Body of pancreas (tissue), 4 donors: ENCODE results near the gene HTT. TPM values are rescaled to one million over a fixed set of nuclear protein-coding genes. Genes with fewer than 3 reads are reported as not detected.

Source experiments
- ATAC-seq: fragments of 150-250 bp; one replicate; pipeline ENCODE4 v1.9.1; 2016
- DNase-seq, 4 donors: peaks; one replicate each; pipeline ENCODE4 v3.0.0-alpha.2; 2019
- H3K27ac ChIP-seq, 4 donors: fragments of 200-600 bp; sonication (generic); 1 replicate in 3 of 4; 2 replicates in 1 of 4; pipeline versions ENCODE4 v1.5.1 to v1.6.1; 2016 to 2019; ENCODE audit warnings: mild to moderate bottlenecking in 1 of 4, mixed read lengths in 1 of 4, moderate library complexity in 1 of 4
- H3K27me3 ChIP-seq, 2 donors: fragments of 200-600 bp; sonication (generic); one replicate each; pipeline ENCODE4 v1.6.0; 2016; ENCODE audit warnings: mild to moderate bottlenecking in 1 of 2
- H3K36me3 ChIP-seq, 2 donors: fragments of 200-600 bp; sonication (generic); replicated peaks in 1 of 2; 2 replicates each; pipeline ENCODE4 v1.5.1; 2016; ENCODE audit warnings: low read depth in 2 of 2; ENCODE audit not compliant: insufficient read depth in 1 of 2
- H3K4me1 ChIP-seq: fragments of 200-600 bp; sonication (generic); one replicate; pipeline ENCODE4 v1.6.0; 2016
- H3K4me3 ChIP-seq, 2 donors: fragments of 200-600 bp; sonication (generic); 1 replicate in 1 of 2; 2 replicates in 1 of 2; pipeline ENCODE4 v1.5.1; 2016 to 2019
- H3K9me3 ChIP-seq, 3 donors: fragments of 200-600 bp; sonication (generic); 1 replicate in 2 of 3; 2 replicates in 1 of 3; pipeline ENCODE4 v1.5.1; 2016
- CTCF ChIP-seq, 7 experiments: fragments of 450-650 bp in 4 of 7; fragments of 200-600 bp in 3 of 7; sonication (generic) in 3 of 7; IDR thresholded peaks; one replicate each; pipeline ENCODE4 v1.5.1; 2016 to 2019; ENCODE audit warnings: antibody characterized with exemption in 7 of 7
- POLR2A ChIP-seq, 3 donors: fragments of 450-650 bp; IDR thresholded peaks; one replicate each; pipeline ENCODE4 v1.6.1; 2016; ENCODE audit warnings: antibody characterized with exemption in 3 of 3, mild to moderate bottlenecking in 2 of 3
- WGBS, 2 donors: methylation state at CpG; one replicate each; pipeline ENCODE4 v1.1.5; 2017; 5-methylcytosine and 5-hydroxymethylcytosine counted together
- intact Hi-C: fragments of 100-400 bp; cut with DNase I; formaldehyde crosslinking; loops from one replicate; pipeline ENCODE4 v1.15.1; 2023
- total RNA-seq, 2 donors: library from RNA; depleted of rRNA; stranded (reverse); fragments of >200 nt; gene quantifications; one replicate each; pipeline ENCODE4 v1.1.0, GENCODE V29; 2016

HTT gene
- total RNA-seq, 2 donors from 2014 or later, result 40.5 to 115 TPM

GRCh38 chr4:3115637-3116270 is 41.3 kb downstream of the HTT start:
- TF ChIP-seq CTCF (IDR thresholded peaks at IDR 0.05) (no peak), POLR2A (IDR thresholded peaks at IDR 0.05) (no peak)
- intact Hi-C loops, result no loop called here
- H3K36me3 ChIP-seq, result peaks cover 0 to 14% of the 10 kb centered on the region in 2 donors
- no peak overlapping the region for H3K27ac ChIP-seq
- 85% methylated on average over 14 to 15 of the region's 15 CpGs for WGBS, 2 donors
- no peaks in the 10 kb centered on the region for H3K27me3 ChIP-seq
- peaks cover 12% of the 10 kb centered on the region for H3K4me1 ChIP-seq
- no peak for ATAC-seq
- no peaks in the 10 kb centered on the region for H3K9me3 ChIP-seq
- H3K4me3 ChIP-seq, result no peak overlapping the region
- no peak for DNase-seq

GRCh38 chr4:3116955-3117354 is 42.5 kb downstream of the HTT start:
- peaks cover 0 to 21% of the 10 kb centered on the region in 2 donors for H3K36me3 ChIP-seq
- intact Hi-C loops, result no loop called here
- no peak overlapping the region for H3K27ac ChIP-seq
- DNase-seq (no peak), ATAC-seq (no peak)
- no peak for TF ChIP-seq POLR2A (IDR thresholded peaks at IDR 0.05)
- TF ChIP-seq CTCF (IDR thresholded peaks at IDR 0.05), result no peak
- H3K9me3 ChIP-seq, result no peaks in the 10 kb centered on the region
- 77 to 79% methylated on average over 2 of the region's 2 CpGs for WGBS, 2 donors
- H3K27me3 ChIP-seq, result no peaks in the 10 kb centered on the region
- peaks cover 12% of the 10 kb centered on the region for H3K4me1 ChIP-seq
- H3K4me3 ChIP-seq, result no peak overlapping the region

- peaks cover 0 to 24% of the 10 kb centered on the region in 2 donors for H3K36me3 ChIP-seq
- peaks cover 9% of the 10 kb centered on the region for H3K4me1 ChIP-seq
- H3K27ac ChIP-seq, result no peak overlapping the region
- intact Hi-C loops, result no loop called here
- DNase-seq (no peak), ATAC-seq (no peak)
- H3K4me3 ChIP-seq, result no peak overlapping the region
- WGBS, 2 donors, result 84 to 85% methylated on average over 8 of the region's 8 CpGs
- TF ChIP-seq CTCF (IDR thresholded peaks at IDR 0.05), result no peak
- no peaks in the 10 kb centered on the region for H3K27me3 ChIP-seq
- H3K9me3 ChIP-seq, result no peaks in the 10 kb centered on the region
These were observed 43.8 kb downstream of the HTT start for GRCh38 chr4:3118312-3118711.

GRCh38 chr4:3119464-3119863 is 45.0 kb downstream of the HTT start:
- H3K9me3 ChIP-seq, result no peaks in the 10 kb centered on the region
- H3K27ac ChIP-seq, result no peak overlapping the region
- TF ChIP-seq CTCF (IDR thresholded peaks at IDR 0.05), result no peak
- TF ChIP-seq POLR2A (IDR thresholded peaks at IDR 0.05), result no peak
- ATAC-seq (no peak), DNase-seq (no peak)
- H3K36me3 ChIP-seq, result peaks cover 0 to 24% of the 10 kb centered on the region in 2 donors
- peaks cover 16% of the 10 kb centered on the region for H3K4me1 ChIP-seq
- WGBS, 2 donors, result 60 to 68% methylated on average over 2 of the region's 2 CpGs
- H3K27me3 ChIP-seq, result no peaks in the 10 kb centered on the region
- intact Hi-C loops, result no loop called here
- H3K4me3 ChIP-seq, result no peak overlapping the region

- no peak overlapping the region for H3K27ac ChIP-seq
- H3K9me3 ChIP-seq, result no peaks in the 10 kb centered on the region
- peaks cover 0 to 19% of the 10 kb centered on the region in 2 donors for H3K36me3 ChIP-seq
- no peak for TF ChIP-seq CTCF (IDR thresholded peaks at IDR 0.05)
- TF ChIP-seq POLR2A (IDR thresholded peaks at IDR 0.05), result no peak
- H3K4me3 ChIP-seq, result no peak overlapping the region
- peaks cover 16% of the 10 kb centered on the region for H3K4me1 ChIP-seq
- DNase-seq (no peak), ATAC-seq (no peak)
- 87 to 94% methylated on average over 5 to 9 of the region's 9 CpGs for WGBS, 2 donors
- intact Hi-C loops, result no loop called here
- H3K27me3 ChIP-seq, result no peaks in the 10 kb centered on the region
These were observed 46.6 kb downstream of the HTT start for GRCh38 chr4:3121110-3121509.
